Heart right ventricle (tissue), 16 donors: ENCODE data around the gene KIF2C. TPM values are rescaled to one million over a fixed set of nuclear protein-coding genes. Genes with fewer than 3 reads are reported as not detected.

Experiments
- ATAC-seq, 8 donors: fragments of 200-7000 bp; cut with Tn5 transposase; one replicate each; pipeline ENCODE4 v1.9.1; 2020; ENCODE audit warnings: mild to moderate bottlenecking in 8 of 8, moderate library complexity in 8 of 8, moderate number of reproducible peaks in 1 of 8
- DNase-seq, 2 donors: peaks; one replicate each; pipeline ENCODE4 v3.0.0-alpha.2; 2020
- H3K27ac ChIP-seq, 10 donors: fragments of 200-600 bp; sonication (generic) in 2 of 10; one replicate each; pipeline versions ENCODE4 v1.5.0 to v1.8.0; 2020 to 2022; ENCODE audit warnings: mild to moderate bottlenecking in 3 of 10
- H3K27me3 ChIP-seq, 7 donors: fragments of 200-600 bp; one replicate each; pipeline ENCODE4 v1.8.0; 2021 to 2022; ENCODE audit warnings: mild to moderate bottlenecking in 2 of 7
- H3K36me3 ChIP-seq, 9 donors: fragments of 200-600 bp; sonication (generic) in 1 of 9; one replicate each; pipeline versions ENCODE4 v1.5.0 to v1.8.0; 2020 to 2022; ENCODE audit warnings: mild to moderate bottlenecking in 2 of 9
- H3K4me1 ChIP-seq, 9 donors: fragments of 200-600 bp; sonication (generic) in 1 of 9; one replicate each; pipeline versions ENCODE4 v1.5.0 to v1.8.0; 2020 to 2022; ENCODE audit warnings: mild to moderate bottlenecking in 4 of 9
- H3K4me3 ChIP-seq, 10 donors: fragments of 200-600 bp; sonication (generic) in 2 of 10; one replicate each; pipeline versions ENCODE4 v1.5.0 to v1.8.0; 2020 to 2022; ENCODE audit warnings: mild to moderate bottlenecking in 7 of 10, moderate library complexity in 2 of 10
- H3K9me3 ChIP-seq, 11 donors: fragments of 200-600 bp in 10 of 11; sonication (generic) in 2 of 11; one replicate each; pipeline versions ENCODE4 v1.5.0 to v1.8.0; 2013 to 2022; ENCODE audit warnings: mild to moderate bottlenecking in 2 of 11, control low read depth in 1 of 11, moderate library complexity in 1 of 11
- CTCF ChIP-seq, 9 donors: fragments of 200-600 bp; sonication (generic) in 2 of 9; IDR thresholded peaks; one replicate each; pipeline versions ENCODE4 v1.5.0 to v1.8.0; 2021 to 2022; ENCODE audit warnings: antibody characterized with exemption in 9 of 9, mild to moderate bottlenecking in 5 of 9, moderate library complexity in 1 of 9
- WGBS, 2 donors: extraction: QIAGEN DNeasy Blood & Tissue Kit; methylation state at CpG; one replicate each; pipeline ENCODE4 v1.1.7; 2013; ENCODE audit warnings: inconsistent platforms in 1 of 2; 5-methylcytosine and 5-hydroxymethylcytosine counted together
- intact Hi-C, 10 donors: fragments of 100-400 bp; cut with DNase I; formaldehyde crosslinking; loops; one replicate each; pipeline versions ENCODE4 v1.11.1 to v1.14.2; 2022
- polyA plus RNA-seq, 2 donors: library from polyadenylated mRNA; stranded (reverse); fragments of 200-250 nt; gene quantifications; one replicate each; pipeline ENCODE4 v1.2.3, GENCODE V29; 2013
- total RNA-seq, 10 donors: library from RNA; stranded (reverse); fragmentation: NEBNext Ultra II Directional in 3 of 10; extraction: Animal tissue kit (Norgen Biotek cat#: 25700) in 3 of 10; gene quantifications; one replicate each; pipeline versions ENCODE4 v1.2.1 to v1.2.4, GENCODE V29; 2021 to 2023
- donor health status: Arrhythmogenic right ventricular cardiomyopathy.
- donor health status: ischemic (EF 13 %, LVEDD 7.1; RV severe dilation, severe dysfunction).
- donor health status: healthy with polysubstance abuse.
- donor health status: DM: no; HTN: yes; CAD: no.
- donor health status: DM: no; HTN: no; CAD: no.
- donor health status: ischemic (EF 25% LVEDD 6.9; RV normal size, moderate dysfunction).
- donor health status: ischemic (EF 25% LVEDD 5.7; RV mildly dilated, moderate dysfunction).
- donor health status: healthy.
- donor health status: DM: yes; HTN: yes; CAD: no.
- donor health status: Ischemic cardiomyopathy.
- donor health status: ischemic (EF 35%, LVEDD 5.7; RV mildly dilated, moderate dysfunction).
- donor health status: nonischemic (EF 11% LVEDD 7.7; RV severe dilation, severe dysfunction).
- donor health status: DM: yes; HTN: yes; CAD: no.
- donor health status: PGD.
- donor health status: ischemic (EF 29% LVEDD 5.4; RV normal size, mild dysfunction).
- donor health status: nonischemic (EF 23%, LVEDD 6.1; RV moderate dilation, normal function).

The KIF2C gene
- total and polyA plus RNA-seq, 12 donors = 0.22 to 3.7 (median 1.2) TPM

- H3K4me3 ChIP-seq = no peak overlapping the region
- intact Hi-C loops = no loop called here
- ATAC-seq (no peak), DNase-seq (no peak)
- H3K36me3 ChIP-seq = no peaks in the 10 kb centered on the region
- H3K27ac ChIP-seq = no peak overlapping the region
- TF ChIP-seq CTCF (IDR thresholded peaks at IDR 0.05) = no peak
- 89 to 90% methylated on average over 7 of the region's 7 CpGs for WGBS, 2 donors
- no peaks in the 10 kb centered on the region for H3K9me3 ChIP-seq
- peaks cover 0 to 10% (median 6%) of the 10 kb centered on the region in 9 donors for H3K4me1 ChIP-seq
- H3K27me3 ChIP-seq = peaks cover 0 to 6% (median 4%) of the 10 kb centered on the region in 7 donors
Observed at GRCh38 chr1:44714532-44714931, 25.1 kb upstream of the KIF2C start.

DNA sequence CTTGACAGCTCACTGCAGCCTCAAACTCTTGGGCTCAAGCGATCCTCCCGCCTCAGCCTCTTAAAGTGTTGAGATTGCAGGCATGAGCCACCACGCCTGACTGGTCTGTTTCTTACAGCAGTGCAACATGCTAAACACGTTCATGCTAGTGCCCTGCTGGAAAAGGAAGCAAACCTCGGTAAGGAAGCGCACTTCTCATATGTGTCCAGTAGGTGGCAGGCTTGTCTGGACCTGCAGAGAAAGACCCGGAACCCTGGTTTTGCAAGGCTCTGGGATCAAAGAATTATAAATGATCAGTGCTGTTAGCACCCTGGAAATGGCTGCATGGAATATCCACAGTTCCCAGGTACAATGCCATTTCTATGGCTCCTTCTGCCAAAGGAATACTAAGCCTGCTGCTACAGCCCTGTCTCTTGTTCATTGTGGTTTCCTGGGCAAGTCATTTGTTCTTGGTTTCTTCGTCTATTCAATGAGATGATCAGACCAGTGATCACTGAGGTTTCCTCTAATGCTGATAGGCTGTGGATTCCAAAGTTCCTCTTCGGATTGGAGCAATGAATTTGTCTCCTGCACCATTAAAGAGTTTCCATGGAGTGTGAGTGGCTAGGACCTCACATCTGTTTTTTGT lies 24.6 kb upstream of the KIF2C start:
- peak; percentile 82 to 97 (median 92) for TF ChIP-seq CTCF (IDR thresholded peaks at IDR 0.05)
- Histone ChIP-seq H3K9me3 (no peaks in the 10 kb centered on the region), H3K36me3 (no peaks in the 10 kb centered on the region), H3K27ac (no peak overlapping the region), H3K4me1 (peaks cover 0 to 10% (median 6%) of the 10 kb centered on the region in 9 donors), H3K4me3 (no peak overlapping the region), H3K27me3 (peaks cover 0 to 6% (median 0%) of the 10 kb centered on the region in 7 donors)
- intact Hi-C loops = loop anchor here in 1 of 10 donors (5.0 kb wide), 1 partner anchor 587 kb away; no protein-coding TSS in a partner anchor
- peak; percentile 64 to 84 (median 72) for ATAC-seq
- DNase-seq = peak in 1 of 2 donors; percentile 64
- WGBS, 2 donors = 9 to 11% methylated on average over 9 of the region's 9 CpGs

DNA sequence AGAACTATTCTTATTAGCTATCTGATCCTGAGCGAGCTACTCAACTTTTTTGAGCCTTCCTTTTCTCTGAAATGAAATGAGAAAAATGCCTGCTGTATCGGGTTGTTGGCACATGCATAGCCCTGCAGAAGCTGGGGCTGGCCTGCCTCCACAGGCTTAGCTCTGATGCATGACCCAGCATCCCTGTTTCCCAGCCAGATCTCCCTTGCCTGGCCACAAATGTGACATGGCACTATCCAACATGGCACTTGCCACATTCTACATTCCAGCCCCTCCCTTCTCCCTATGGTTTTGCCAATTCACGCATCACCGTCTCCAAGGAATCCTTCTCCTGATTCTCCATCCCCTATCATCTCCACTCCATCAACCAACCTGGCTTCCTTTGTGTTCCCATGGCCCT lies 22.5 kb upstream of the KIF2C start:
- intact Hi-C loops = loop anchor here in 1 of 10 donors (5.0 kb wide), 1 partner anchor 585 kb away; no protein-coding TSS in a partner anchor
- Histone ChIP-seq H3K4me3 (no peak overlapping the region), H3K4me1 (peaks cover 0 to 22% (median 6%) of the 10 kb centered on the region in 9 donors), H3K27me3 (peaks cover 0 to 4% (median 0%) of the 10 kb centered on the region in 7 donors), H3K9me3 (no peaks in the 10 kb centered on the region), H3K27ac (no peak overlapping the region), H3K36me3 (no peaks in the 10 kb centered on the region)
- WGBS, 2 donors = 89 to 93% methylated on average over 4 of the region's 4 CpGs
- TF ChIP-seq CTCF (IDR thresholded peaks at IDR 0.05) = no peak
- no peak for ATAC-seq
- DNase-seq = no peak

DNA sequence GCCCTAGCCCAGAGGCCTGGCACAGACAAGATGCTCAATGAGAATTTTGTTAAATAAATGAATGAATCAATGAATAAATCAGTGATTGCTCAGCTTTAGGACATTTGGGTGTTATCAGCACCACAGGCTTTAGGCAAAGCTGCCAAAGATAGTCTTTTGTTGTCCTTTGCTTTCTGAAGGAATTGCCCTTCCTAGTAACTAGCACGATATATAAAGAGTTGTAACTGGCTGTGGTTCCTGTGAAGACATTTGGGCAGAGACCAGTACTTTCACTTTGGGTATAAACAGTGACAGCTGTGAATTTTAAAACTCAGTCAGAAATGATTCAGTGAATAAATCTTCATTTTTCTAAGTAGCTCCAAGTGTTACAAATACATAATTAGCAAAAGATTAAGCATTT lies 22.0 kb upstream of the KIF2C start:
- Histone ChIP-seq H3K4me1 (peaks cover 0 to 27% (median 6%) of the 10 kb centered on the region in 9 donors), H3K9me3 (no peaks in the 10 kb centered on the region), H3K4me3 (no peak overlapping the region), H3K27me3 (peaks cover 0 to 4% (median 0%) of the 10 kb centered on the region in 7 donors), H3K36me3 (no peaks in the 10 kb centered on the region), H3K27ac (no peak overlapping the region)
- DNase-seq (no peak), ATAC-seq (no peak)
- 53 to 69% methylated on average over 1 of the region's 1 CpG for WGBS, 2 donors
- TF ChIP-seq CTCF (IDR thresholded peaks at IDR 0.05) = no peak
- intact Hi-C loops = loop anchor here in 1 of 10 donors (5.0 kb wide), 1 partner anchor 585 kb away; no protein-coding TSS in a partner anchor
